ENCODE measurements around the gene TMEM87B.

The TMEM87B gene

DNA sequence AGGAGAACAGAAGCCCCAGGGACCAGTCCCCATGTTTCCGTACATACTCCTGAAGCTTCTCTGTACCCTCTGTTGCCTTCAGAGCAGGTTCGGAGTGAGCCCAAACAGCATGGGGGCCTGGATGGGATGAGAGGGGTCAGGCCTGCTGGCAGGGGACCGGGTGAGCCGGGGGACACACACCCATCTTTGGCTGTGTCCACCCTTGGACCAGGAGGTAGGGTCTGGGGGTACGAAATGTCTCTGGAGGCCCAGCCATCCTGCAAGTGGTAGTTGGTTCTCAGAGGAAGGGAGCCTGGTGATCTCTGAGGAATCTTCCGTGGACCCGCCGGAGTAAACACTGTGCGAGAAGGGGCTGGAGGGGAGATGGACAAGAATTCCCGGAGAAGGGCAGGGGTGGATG is 98.4 kb downstream of the TMEM87B start:
- no peak for DNase-seq

DNA sequence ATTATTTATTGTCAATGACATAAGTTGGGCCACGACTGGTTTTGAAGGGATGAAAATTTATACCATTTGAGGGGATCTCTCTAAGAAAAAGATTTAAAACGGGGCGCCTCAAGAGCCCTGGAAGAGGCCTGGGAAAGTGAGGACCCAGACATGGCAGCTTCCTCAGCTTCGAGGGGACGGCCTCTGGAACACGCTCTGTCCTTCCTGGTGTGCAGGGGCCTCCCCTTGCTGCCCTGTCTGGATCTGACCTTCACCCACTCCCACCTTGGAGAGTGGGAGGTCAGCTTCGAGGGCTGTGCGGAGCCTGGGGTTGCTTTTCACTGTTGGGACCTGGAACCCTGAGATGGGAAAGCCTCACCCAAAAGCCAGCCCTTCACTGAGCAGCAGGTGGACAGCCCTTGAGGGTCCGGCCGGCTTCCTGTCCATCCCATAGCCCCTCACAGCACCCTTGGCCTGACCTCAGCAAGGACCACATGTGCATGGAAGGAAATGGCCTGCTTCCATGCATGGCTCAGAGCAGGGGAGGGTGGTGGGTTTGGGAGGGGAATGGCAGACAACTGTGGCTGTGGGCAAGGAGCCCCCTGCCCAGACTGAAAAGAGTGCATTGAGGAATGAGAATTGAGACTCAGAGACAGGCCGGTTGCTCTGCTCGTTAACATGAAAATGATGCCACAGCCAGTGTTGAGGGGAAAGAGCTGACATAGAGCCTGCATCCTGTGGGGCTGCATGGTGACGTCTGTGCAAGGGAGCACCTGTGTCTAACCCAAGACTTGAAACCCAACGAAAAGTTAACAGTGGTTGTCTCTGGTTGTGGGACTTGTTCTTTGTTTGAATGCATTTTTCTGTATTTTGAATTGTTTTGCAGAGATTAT is 99.4 kb downstream of the TMEM87B start:
- no peak for DNase-seq

DNA sequence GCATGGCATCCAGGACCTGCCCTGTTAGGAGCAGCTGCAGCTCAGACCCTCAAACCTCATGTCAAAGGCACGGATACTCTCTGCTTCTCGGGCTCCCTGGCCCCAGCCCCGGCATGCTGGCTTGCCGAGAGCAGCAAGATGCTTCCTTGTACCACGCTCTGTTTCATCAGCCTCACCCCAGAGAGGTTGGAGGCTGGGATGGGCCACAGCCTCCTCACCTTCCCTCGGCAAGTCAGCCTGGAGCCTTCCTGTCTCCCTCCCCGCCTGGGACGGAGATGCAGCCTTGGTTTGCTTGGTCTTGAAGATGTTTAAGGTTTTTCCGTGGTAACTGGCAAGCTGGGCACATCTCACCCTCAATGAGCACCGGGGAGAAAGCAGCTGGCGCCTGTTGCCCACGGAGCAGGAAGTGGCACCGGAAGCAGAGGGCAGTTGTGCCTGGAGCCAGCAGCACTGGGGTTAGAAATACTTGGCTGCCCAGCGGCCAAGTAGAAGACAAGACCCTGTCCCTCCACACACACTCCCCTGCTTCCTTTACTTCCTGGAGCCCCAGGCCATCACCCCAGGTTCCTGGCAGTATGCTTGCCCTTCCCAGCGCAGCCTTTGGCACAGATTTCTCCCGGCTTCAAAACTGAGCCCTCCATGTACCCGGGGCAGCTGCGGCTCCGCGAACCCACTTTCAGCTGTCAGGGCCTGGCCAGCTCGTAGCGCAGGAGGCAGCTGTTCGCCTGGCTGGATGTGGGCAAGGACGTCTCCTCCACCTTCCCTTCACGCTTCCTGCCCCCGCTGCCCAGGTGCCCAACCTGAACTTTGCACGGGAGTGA is 100.5 kb downstream of the TMEM87B start:
- no peak for DNase-seq

DNA sequence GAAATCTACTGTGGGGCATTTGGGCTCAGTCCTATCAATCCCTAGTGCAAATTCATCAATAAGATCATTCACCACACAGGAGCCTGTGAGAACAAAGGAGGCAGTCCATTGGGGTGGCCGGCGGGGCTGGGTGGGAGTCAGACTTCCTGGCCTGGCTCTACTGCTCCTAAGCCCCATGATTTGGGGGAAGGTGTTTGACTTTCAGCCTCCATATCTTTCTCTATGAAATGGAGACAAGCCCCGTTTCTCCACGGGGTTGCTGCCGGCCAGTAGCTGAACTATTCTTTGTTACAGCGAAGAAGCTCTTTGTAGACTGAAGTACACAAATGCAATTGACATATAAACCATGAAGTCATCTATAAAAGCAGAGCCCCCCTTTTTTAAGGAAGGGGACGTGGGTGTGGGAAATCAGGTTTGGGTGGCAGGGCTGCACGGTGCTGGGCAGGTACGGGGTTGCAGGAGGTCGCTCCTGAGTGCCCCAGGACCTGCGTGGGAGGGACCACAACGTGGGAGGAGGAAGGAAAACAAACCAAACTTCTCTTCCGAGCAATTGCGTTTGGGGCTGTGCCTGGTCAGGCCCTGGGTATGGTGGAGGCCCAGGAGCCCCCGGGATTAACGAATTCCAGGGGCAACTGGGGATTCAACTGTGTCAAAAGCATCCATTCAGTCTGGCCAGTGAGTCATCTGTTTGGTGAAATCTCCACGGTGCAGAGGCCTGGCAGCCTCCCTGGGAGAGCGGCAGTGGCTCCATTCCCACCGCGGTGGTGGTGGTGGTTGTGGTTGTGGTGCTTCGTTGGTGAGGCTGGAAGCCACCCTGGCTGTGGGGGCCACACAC is 101.3 kb downstream of the TMEM87B start:
- DNase-seq, result no peak

DNA sequence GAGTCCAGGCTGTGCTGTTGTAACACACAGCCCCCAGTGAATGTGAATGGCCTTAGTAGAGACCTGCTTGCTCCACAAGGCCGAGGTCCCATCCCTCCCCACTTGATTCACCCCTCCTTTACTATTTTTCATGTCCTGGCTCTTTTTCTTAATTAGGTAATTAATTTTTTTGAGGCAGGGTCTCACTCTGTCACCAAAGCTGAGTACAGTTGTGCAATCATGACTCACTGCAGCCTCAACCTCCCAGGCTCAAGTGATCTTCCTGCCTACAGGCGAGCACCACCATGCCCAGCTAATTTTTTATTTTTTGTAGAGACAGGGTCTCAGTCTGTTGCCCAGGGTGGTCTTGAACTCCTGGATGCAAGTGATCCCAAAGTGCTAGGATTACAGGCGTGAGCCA is 102.4 kb downstream of the TMEM87B start:
- DNase-seq, result no peak

DNA sequence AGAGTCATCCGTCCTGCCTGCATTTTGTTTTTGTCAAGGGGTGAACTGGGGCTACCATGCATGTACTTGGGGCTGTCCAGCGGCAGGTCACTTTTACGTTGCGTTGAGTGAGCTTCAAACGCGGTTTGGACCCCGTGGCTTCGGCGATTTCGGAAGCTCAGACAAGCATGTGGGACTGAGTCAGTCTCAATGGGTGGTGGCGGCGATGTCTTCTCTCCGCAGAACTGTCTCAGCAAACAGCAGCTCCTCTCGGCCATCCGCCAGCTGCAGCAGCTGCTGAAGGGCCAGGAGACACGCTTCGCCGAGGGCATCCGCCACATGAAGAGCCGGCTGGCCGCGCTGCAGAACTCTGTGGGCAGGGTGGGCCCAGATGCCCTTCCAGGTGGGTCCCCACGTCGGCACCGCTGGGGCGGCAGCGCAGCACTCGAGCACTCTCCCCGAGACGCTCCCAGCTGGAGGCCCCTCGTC is 104.4 kb downstream of the TMEM87B start:
- no peak for DNase-seq

DNA sequence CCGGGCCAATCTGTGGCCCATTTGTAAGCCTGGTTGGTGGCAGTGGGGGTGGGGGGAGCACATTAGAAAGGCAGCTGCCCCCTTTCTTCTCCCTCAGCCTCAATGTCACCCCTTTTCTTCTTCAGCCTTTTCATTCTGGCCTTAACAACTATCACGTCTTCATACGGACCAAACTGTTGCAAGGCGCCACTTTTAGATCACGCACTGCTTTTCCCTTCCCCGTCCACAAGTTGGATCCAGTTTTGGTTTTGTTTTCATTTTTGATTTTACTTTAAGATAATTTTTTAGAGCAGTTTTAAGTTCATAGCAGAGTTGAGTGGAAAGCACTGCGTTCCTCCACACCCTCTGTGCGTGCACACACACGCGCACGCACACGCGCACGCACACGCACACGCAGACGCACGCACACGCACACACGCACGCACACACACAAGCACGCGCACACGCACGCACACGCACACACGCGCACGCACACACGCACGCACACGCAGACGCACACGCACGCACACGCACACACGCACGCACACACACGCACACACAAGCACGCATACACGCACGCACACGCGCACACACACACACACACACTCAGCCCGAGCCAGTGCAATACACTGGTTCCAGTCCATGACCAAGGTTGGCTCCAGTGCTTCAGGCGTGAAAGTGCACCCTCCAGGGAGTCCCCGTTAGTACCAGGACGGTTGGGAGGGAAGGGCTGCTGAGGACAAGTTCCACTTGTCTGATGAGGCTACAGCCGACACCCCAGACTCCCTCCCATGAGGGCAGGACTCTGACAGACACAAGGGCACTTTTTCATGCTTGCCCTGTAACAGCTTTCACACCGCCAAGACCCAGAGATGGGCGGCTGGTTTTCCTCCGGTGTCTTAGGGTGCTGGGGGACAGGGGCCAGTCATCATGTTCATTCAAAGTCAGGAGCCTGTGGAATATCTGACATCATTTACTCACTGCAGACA is 105.5 kb downstream of the TMEM87B start:
- no peak for DNase-seq

DNA sequence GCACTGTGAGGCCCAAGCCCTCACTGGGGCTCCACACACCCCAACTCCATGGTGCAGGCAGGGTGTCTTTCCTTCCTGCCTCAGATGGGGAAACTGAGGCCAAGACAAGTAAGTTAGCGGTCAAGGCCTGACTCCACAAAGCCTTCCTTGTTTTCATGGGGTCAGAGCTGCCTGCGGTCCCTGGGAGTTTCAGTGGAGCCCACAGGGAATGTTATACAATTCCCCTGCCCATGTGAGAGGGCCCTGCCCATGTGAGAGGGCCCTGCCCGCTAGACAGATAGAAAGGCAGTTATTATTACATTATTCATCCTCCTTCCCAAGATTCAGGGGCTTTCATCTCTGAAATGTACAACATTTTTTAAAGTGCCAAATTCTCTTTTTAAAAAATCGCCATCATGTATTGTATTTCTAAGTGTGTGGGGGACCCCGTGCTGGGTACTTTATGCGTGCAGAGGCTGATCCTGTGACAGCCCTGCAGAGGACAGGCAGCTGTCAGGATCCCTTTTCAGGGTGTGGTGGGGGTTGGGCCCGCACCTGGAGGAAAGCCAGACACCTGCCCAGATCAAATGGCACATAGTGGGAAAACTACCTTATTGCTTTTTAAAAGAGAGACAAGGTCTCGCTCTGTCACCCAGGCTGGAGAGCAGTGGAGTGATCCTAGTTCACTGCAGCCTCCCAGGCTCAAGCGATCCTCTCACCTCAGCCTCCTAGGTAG is 106.5 kb downstream of the TMEM87B start:
- peak; percentile 56 for DNase-seq

DNA sequence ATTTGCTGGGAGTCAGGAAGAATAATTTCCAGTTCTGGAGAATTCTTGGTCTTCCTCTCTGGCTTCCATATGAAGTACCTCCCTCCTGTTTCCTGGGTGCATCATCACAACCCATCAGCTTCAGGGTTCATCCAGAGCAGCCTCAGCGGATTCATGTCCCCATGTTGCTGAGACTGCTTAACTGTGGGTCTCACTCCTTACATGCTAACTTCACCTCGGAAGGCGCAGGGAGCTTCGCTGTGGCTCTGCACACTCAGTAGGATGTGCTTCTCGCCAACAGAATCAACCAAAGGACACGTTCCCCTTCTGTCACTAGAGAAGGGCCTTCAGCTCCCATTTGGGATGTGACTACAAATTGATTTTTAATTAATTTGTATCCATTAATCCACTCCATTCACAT is 107.3 kb downstream of the TMEM87B start:
- DNase-seq, result no peak

DNA sequence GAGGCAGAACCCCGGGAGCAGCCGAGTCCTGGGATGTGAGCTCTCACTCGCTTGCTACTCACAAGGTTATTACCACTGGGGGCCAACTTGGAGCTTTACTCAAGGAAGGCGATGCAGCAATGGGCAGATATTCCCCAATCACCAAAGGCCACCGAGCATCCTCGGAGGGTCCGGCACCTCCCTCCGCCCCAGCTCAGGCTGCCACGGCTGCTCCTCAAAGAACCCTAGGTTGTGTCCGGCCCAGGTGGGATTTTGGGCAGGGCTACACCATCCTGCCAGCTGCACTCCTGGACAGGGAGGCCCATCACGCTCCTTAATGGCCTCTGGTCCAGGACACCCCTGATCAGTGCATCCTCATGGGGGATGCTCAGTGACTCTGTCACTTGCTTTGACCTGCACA is 107.9 kb downstream of the TMEM87B start:
- DNase-seq, result no peak

DNA sequence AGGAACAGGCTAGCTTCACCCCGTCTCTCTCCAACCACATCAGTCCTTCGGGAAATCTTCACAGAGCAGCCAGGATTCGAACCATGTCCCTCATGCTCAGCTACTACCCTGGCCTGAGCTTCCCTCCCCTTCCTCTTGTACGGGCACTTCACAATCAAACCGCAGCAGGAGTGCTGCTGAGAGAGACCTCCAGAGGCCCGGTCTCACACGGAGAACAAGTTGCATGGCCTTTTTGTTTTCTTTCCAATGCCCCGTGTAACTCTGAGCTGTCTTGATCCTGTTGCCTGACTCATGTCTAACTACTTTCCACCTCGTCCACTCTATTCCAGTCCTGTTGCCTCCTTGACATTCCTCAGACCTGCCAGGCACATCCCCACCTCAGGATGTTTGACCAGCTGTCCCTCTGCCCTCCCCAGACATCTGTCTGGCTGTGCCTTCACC is 108.5 kb downstream of the TMEM87B start:
- no peak for DNase-seq

DNA sequence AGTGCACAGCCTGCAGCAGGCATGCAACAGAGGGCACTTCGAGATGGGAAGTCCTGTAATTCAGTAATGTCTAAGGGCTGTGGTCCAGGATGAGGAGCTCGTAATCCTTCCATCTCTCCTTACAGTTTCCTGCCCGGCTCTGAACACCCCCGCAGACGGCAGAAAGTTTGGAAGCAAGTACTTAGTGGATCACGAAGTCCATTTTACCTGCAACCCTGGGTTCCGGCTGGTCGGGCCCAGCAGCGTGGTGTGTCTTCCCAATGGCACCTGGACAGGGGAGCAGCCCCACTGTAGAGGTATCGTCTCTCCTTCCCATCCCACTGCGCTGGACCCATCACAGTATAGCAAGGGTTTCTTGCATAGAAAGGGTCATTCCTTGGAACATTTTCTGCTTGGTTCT is 109.8 kb downstream of the TMEM87B start:
- DNase-seq, result no peak

DNA sequence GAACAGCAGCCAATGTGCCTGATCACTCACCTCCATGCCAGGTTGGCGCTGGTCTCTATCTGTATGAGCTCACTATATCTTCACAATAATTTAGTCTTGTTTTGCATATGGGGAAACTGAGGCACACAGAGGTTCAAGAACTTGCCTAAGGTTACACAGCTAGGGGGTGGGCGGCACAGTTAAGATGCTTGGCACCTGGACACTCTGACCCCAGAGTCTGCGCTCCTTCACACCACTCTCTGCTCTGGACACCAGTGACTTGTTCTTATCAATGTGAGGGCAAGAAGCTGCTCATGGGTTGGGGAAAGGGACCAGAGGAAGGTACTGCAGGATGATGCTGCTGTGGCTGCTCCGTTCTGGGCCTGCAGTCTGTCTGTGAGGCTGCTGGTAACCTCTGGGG is 110.2 kb downstream of the TMEM87B start:
- no peak for DNase-seq

DNA sequence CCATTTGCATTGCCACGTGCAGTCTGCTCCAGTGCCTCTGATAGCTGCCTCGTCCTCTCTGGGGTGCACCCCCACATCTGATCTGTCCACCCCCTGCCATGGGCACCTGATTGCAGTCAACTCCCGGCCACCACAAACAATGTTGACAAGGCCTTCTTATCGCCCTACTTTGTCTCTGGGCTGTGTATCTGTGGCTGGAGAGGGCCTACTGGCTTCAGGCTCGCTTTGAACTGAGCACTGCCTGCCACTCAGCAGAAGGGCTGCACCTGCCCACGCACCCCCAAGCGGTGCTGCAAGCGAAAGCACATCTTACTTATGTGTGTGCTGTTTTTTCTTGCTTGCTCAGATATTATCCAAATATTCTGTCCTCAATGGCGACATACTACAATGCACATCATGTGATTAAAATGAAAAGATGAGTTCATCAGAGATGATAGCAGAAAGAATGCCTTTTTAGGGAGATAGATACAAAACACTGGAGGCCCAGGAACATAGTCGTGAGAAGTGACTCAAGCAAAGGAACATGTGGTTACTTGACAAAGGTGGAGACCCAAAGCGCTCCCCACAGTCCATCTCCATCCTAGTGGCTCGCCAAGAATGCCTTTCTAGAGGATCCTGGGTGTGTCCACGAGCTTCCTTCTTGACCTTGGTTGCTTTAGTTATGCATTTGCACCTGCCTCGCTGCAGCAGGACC is 111.9 kb downstream of the TMEM87B start:
- DNase-seq, result no peak

DNA sequence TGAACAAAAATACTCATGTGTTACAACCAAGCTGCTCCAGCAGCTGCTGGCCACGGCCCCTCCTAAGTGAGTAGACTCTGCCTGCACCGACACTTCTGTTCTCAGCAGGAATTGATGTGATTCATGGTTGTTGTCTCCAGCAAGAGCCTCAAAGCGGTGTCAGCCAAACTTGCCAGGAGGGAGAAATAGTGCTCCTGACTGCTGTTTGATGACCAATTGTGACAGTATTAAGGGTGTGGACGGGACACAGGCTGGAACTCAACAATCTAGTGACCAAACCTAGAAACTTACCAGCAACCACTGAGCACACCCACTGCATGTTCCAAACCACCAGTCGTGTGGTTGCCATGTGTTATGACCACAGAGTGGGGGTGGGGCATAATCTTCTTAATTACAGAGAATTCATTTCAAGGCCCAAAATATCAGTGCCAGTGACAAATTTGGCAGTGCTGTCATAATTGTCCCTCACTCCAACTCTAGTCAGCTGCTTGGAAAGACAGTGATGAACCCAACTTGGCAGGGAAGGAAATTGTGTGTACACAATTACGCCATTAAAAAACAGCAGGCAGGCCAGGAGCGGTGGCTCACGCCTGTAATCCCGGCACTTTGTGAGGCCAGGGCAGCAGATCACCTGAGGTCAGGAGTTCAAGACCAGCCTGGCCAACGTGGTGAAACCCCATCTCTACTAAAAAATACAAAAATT is 113.5 kb downstream of the TMEM87B start:
- DNase-seq, result no peak
